MM.1S (cell line): Measurements from ENCODE around the gene ACTR5.

ENCODE experiments used
- DNase-seq: peaks from one replicate; pipeline ENCODE4 v3.0.0-alpha.2; 2015
- H2AFZ ChIP-seq: fragments of 300-600 bp; sonication (generic); 2 replicates; pipeline ENCODE4 v1.6.0; 2016; ENCODE audit warnings: antibody characterized with exemption, low read length
- H3F3A ChIP-seq: fragments of 300-600 bp; sonication (generic); 2 replicates; pipeline ENCODE4 v1.6.1; 2016; ENCODE audit warnings: mild to moderate bottlenecking, antibody characterized with exemption, low read length, moderate library complexity, mixed read lengths; ENCODE audit not compliant: insufficient read depth
- H3K27ac ChIP-seq: fragments of 300-600 bp; sonication (generic); 2 replicates; pipeline ENCODE4 v1.5.1; 2016; ENCODE audit warnings: mild to moderate bottlenecking, low read length
- H3K27me3 ChIP-seq: fragments of 300-600 bp; sonication (generic); replicated peaks from 2 replicates; pipeline ENCODE4 v1.6.0; 2016; ENCODE audit warnings: low read length; ENCODE audit not compliant: insufficient read depth
- H3K36me3 ChIP-seq: fragments of 300-600 bp; sonication (generic); replicated peaks from 2 replicates; pipeline ENCODE4 v1.6.1; 2016; ENCODE audit warnings: mild to moderate bottlenecking, low read length, mixed read lengths; ENCODE audit not compliant: insufficient read depth
- H3K4me1 ChIP-seq: fragments of 300-600 bp; sonication (generic); 2 replicates; pipeline ENCODE4 v1.6.1; 2016; ENCODE audit warnings: low read length, mixed read lengths
- H3K4me2 ChIP-seq: fragments of 300-600 bp; sonication (generic); 2 replicates; pipeline ENCODE4 v1.6.0; 2016; ENCODE audit warnings: low read depth, low read length
- H3K4me3 ChIP-seq: fragments of 300-600 bp; sonication (generic); 2 replicates; pipeline ENCODE4 v1.5.1; 2016; ENCODE audit warnings: low read length, mixed read lengths
- H3K79me2 ChIP-seq: fragments of 300-600 bp; sonication (generic); 2 replicates; pipeline ENCODE4 v1.6.1; 2016; ENCODE audit warnings: mixed run types, low read length, mixed read lengths
- H3K9ac ChIP-seq: fragments of 300-600 bp; sonication (generic); 2 replicates; pipeline ENCODE4 v1.6.1; 2016; ENCODE audit warnings: low read length, mixed read lengths
- H3K9me2 ChIP-seq: fragments of 300-600 bp; sonication (generic); replicated peaks from 2 replicates; pipeline ENCODE4 v1.6.1; 2016; ENCODE audit warnings: mild to moderate bottlenecking, low read length, mixed read lengths; ENCODE audit not compliant: insufficient read depth
- H3K9me3 ChIP-seq: fragments of 300-600 bp; sonication (generic); replicated peaks from 2 replicates; pipeline ENCODE4 v1.6.1; 2016; ENCODE audit warnings: mild to moderate bottlenecking, low read length, mixed read lengths; ENCODE audit not compliant: insufficient read depth
- H4K20me1 ChIP-seq: fragments of 300-600 bp; sonication (generic); 2 replicates; pipeline ENCODE4 v1.6.1; 2016; ENCODE audit warnings: mild to moderate bottlenecking, low read length, moderate library complexity, mixed read lengths; ENCODE audit not compliant: insufficient read depth
- EZH2 ChIP-seq: fragments of 300-600 bp; sonication (generic); optimal IDR thresholded peaks from 2 replicates; pipeline ENCODE3; 2017; ENCODE audit warnings: low read depth, mild to moderate bottlenecking, antibody characterized with exemption, low read length, mixed read lengths
- EZH2phosphoT487 ChIP-seq: fragments of 300-600 bp; sonication (generic); IDR thresholded peaks from 2 replicates; pipeline ENCODE4 v1.6.1; 2018; ENCODE audit warnings: antibody characterized with exemption, low read length
- TF ChIP-seq, protein P1 (sequence below): fragments of 300-600 bp; sonication (generic); IDR thresholded peaks from 2 replicates; pipeline ENCODE4 v1.5.1; 2016; ENCODE audit warnings: antibody characterized with exemption, low read length, mixed read lengths

ACTR5 gene

DNA sequence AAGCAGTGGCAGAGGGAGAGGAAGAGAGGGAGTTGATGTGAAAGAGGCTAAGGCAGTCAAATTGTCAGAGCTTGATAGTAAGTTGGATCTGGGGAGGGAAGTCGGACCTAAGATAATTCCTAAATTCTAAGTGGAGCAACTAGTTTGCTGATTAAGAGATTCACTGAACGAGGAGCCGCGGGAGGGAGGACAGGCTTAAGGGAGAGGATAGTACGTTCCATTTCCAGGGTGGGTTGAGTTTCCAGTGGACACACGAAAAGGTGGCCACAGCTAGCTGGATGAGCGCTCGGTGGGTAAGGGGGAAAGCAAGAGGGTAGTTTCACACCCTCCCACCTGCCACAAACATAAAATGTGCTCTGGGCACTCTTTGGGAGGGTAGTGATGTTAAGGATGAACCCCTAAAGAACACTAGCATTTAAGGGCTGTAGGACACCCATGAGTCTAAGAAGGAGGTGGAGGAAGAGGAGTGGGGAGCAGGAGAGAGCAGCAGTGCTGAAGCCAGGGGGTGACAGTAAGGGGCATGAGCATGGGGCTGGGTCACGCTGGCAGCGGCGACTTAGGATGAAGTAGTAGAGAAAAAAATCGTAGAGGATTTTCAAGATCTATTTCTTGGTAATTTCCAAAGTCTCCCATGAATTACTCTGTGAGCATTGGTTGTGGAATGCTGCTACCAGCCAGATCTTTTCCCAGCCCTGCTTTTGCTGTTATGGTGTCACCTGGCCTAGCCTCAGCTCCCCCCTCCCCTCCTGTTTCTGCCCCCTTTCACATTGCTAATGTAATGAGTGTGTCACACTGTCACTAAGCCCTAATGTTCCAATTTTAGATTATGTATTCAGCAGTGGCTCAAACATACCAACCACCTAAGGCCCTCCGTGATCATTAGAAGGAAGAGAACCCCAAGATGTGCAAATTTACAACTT lies 21.4 kb downstream of the ACTR5 start:
- Histone ChIP-seq H3K27me3 (no peaks in the 10 kb centered on the region), H4K20me1 (no peaks in the 10 kb centered on the region), H3K9ac (no peak overlapping the region), H3K79me2 (no peaks in the 10 kb centered on the region), H3K27ac (no peak overlapping the region), H3K4me1 (no peaks in the 10 kb centered on the region), H3K9me3 (no peaks in the 10 kb centered on the region), H3K9me2 (no peaks in the 10 kb centered on the region), H3K4me2 (no peak overlapping the region), H2AFZ (no peak overlapping the region), H3F3A (no peaks in the 10 kb centered on the region), H3K36me3 (peaks cover 5% of the 10 kb centered on the region; the same call in 1 of the 2 replicates), H3K4me3 (no peak overlapping the region)
- no peak for TF ChIP-seq EZH2
- no peak for TF ChIP-seq EZH2phosphoT487
- TF ChIP-seq, protein P1, sequence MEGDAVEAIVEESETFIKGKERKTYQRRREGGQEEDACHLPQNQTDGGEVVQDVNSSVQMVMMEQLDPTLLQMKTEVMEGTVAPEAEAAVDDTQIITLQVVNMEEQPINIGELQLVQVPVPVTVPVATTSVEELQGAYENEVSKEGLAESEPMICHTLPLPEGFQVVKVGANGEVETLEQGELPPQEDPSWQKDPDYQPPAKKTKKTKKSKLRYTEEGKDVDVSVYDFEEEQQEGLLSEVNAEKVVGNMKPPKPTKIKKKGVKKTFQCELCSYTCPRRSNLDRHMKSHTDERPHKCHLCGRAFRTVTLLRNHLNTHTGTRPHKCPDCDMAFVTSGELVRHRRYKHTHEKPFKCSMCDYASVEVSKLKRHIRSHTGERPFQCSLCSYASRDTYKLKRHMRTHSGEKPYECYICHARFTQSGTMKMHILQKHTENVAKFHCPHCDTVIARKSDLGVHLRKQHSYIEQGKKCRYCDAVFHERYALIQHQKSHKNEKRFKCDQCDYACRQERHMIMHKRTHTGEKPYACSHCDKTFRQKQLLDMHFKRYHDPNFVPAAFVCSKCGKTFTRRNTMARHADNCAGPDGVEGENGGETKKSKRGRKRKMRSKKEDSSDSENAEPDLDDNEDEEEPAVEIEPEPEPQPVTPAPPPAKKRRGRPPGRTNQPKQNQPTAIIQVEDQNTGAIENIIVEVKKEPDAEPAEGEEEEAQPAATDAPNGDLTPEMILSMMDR, result no peak
- DNase-seq, result no peak

DNA sequence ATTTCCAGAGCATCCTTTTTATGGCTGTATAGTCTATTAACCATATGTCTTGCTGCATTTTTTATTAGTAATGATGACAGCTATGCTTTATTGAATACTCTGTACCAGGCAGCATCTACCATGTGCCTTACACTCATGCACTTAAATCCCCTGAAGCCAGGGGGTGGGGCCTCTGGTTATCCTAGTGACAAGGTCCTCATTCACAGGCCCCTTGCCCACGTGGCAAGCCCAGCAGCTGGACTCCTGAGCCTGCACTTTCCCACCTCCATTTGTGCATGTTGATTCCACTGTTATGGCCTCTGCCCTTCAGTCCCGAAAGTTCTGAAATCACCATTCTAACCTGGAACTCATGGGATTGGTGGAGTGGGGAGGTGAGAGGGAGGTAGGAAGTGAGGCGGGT lies 22.3 kb downstream of the ACTR5 start:
- Histone ChIP-seq H3F3A (no peaks in the 10 kb centered on the region), H2AFZ (no peak overlapping the region), H3K27ac (no peak overlapping the region), H4K20me1 (no peaks in the 10 kb centered on the region), H3K79me2 (no peaks in the 10 kb centered on the region), H3K9ac (no peak overlapping the region), H3K4me3 (no peak overlapping the region), H3K4me1 (no peaks in the 10 kb centered on the region), H3K9me2 (no peaks in the 10 kb centered on the region), H3K27me3 (no peaks in the 10 kb centered on the region), H3K9me3 (no peaks in the 10 kb centered on the region), H3K36me3 (peaks cover 5% of the 10 kb centered on the region; the same call in 1 of the 2 replicates), H3K4me2 (no peak overlapping the region)
- no peak for TF ChIP-seq EZH2
- TF ChIP-seq, protein P1, result no peak
- TF ChIP-seq EZH2phosphoT487, result no peak
- no peak for DNase-seq

DNA sequence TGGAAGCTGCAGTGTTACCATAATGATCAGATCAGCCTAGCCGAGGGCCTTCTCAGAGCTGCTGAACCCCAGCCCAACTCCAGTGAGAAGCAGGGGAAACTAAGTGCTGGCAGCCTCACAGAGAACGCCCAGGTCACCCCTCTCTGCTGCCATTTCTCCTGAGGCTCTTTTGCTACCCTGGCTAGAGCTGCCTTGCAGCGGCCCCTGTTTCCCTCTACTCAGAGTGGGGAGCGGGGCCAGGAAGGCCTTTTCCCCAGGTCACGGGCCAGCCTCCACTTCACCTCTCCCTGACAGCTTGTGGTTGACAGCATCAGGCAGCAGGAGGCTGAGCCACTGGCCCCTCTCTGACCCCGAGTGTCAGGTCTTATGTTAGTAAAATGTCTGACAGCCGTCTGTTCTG lies 22.7 kb downstream of the ACTR5 start:
- no peaks in the 10 kb centered on the region for H3K27me3 ChIP-seq
- no peak overlapping the region for H3K9ac ChIP-seq
- H3K9me2 ChIP-seq, result no peaks in the 10 kb centered on the region
- no peaks in the 10 kb centered on the region for H3K4me1 ChIP-seq
- no peaks in the 10 kb centered on the region for H3K9me3 ChIP-seq
- H2AFZ ChIP-seq, result no peak overlapping the region
- H3K4me2 ChIP-seq, result no peak overlapping the region
- no peak for DNase-seq
- H3K4me3 ChIP-seq, result no peak overlapping the region
- TF ChIP-seq EZH2phosphoT487, result no peak
- TF ChIP-seq, protein P1, result no peak
- no peak for TF ChIP-seq EZH2
- H3K36me3 ChIP-seq, result peaks cover 5% of the 10 kb centered on the region; the same call in 1 of the 2 replicates
- H4K20me1 ChIP-seq, result no peaks in the 10 kb centered on the region
- H3F3A ChIP-seq, result no peaks in the 10 kb centered on the region
- no peak overlapping the region for H3K27ac ChIP-seq
- H3K79me2 ChIP-seq, result no peaks in the 10 kb centered on the region
